IMR-90 (cell line): ENCODE results near the gene CDKAL1. TPM values are rescaled to one million over a fixed set of nuclear protein-coding genes. Genes with fewer than 3 reads are reported as not detected.

Experiments
- ATAC-seq: fragments of 200-7000 bp; cut with Tn5 transposase; 2 replicates; pipeline ENCODE4 v1.9.1; 2020; ENCODE audit warnings: low read depth, mild to moderate bottlenecking, moderate library complexity
- BruUV-seq: library from RNA; stranded (reverse); fragments of 400-500 nt; replicated peaks from 2 replicates; lab custom pipeline; 2021; lab: Mats Ljungman, UMichigan
- CTCF ChIA-PET: fragments of 300-600 bp; formaldehyde crosslinking; extraction: SDS; loops from one replicate; lab custom pipeline; 2021; ENCODE audit warnings: antibody characterized with exemption; lab: Yijun Ruan, JAX
- POLR2A ChIA-PET: fragments of 300-600 bp; sonication (Branson Sonifier 250); formaldehyde crosslinking; loops from one replicate; lab custom pipeline; 2022; ENCODE audit warnings: antibody characterized with exemption; ENCODE audit not compliant: unreplicated experiment; lab: Charles Lee
- DNase-seq: peaks from one replicate; pipeline ENCODE4 v3.0.0; 2013
- H2AFZ ChIP-seq: replicated peaks from 2 replicates; pipeline ENCODE3; 2013; ENCODE audit warnings: low read length, mild to moderate bottlenecking; ENCODE audit not compliant: poor library complexity
- H2AK5ac ChIP-seq: 2 replicates; pipeline ENCODE4 v1.6.1; 2013; ENCODE audit warnings: low read depth, low read length, inconsistent platforms
- H2AK9ac ChIP-seq: replicated peaks from 2 replicates; pipeline ENCODE3; 2013; ENCODE audit warnings: mild to moderate bottlenecking, low read depth, low read length, moderate library complexity; ENCODE audit not compliant: poor library complexity
- H2BK120ac ChIP-seq: 2 replicates; pipeline ENCODE4 v1.6.1; 2013; ENCODE audit warnings: low read depth, low read length, inconsistent platforms
- H2BK15ac ChIP-seq: 3 replicates; pipeline ENCODE4 v1.6.1; 2013; ENCODE audit warnings: low read depth, low read length, inconsistent platforms
- H2BK20ac ChIP-seq: 2 replicates; pipeline ENCODE4 v1.6.1; 2013; ENCODE audit warnings: low read depth, mild to moderate bottlenecking, inconsistent platforms, low read length, moderate library complexity
- H2BK5ac ChIP-seq: 2 replicates; pipeline ENCODE4 v1.6.1; 2013; ENCODE audit warnings: mild to moderate bottlenecking, low read depth, low read length, inconsistent platforms; ENCODE audit not compliant: poor library complexity, severe bottlenecking
- H3K14ac ChIP-seq: replicated peaks from 2 replicates; pipeline ENCODE4 v1.6.1; 2013; ENCODE audit warnings: low read depth, low read length, inconsistent platforms
- H3K18ac ChIP-seq: 2 replicates; pipeline ENCODE4 v1.6.1; 2013; ENCODE audit warnings: low read depth, low read length, control low read depth
- H3K23ac ChIP-seq: 2 replicates; pipeline ENCODE4 v1.6.1; 2013; ENCODE audit warnings: low read depth, low read length, inconsistent platforms
- H3K27ac ChIP-seq: 2 replicates; pipeline ENCODE4 v1.5.1; 2013; ENCODE audit warnings: mild to moderate bottlenecking, control low read depth, low read length; ENCODE audit not compliant: insufficient read depth
- H3K27me3 ChIP-seq: 2 replicates; pipeline ENCODE4 v1.6.1; 2013; ENCODE audit warnings: low read length; ENCODE audit not compliant: control insufficient read depth, insufficient read depth
- H3K36me3 ChIP-seq: 2 replicates; pipeline ENCODE4 v1.6.1; 2013; ENCODE audit warnings: low read length, mixed read lengths; ENCODE audit not compliant: control insufficient read depth, insufficient read depth
- H3K4ac ChIP-seq: 2 replicates; pipeline ENCODE4 v1.6.1; 2013; ENCODE audit warnings: low read depth, low read length, inconsistent platforms
- H3K4me1 ChIP-seq: 2 replicates; pipeline ENCODE4 v1.6.1; 2013; ENCODE audit warnings: low read length, mixed read lengths; ENCODE audit not compliant: control insufficient read depth, insufficient read depth
- H3K4me2 ChIP-seq: 2 replicates; pipeline ENCODE4 v1.6.1; 2013; ENCODE audit warnings: low read depth, mild to moderate bottlenecking, control low read depth, low read length, moderate library complexity
- H3K4me3 ChIP-seq: 2 replicates; pipeline ENCODE4 v1.5.1; 2013; ENCODE audit warnings: low read depth, mild to moderate bottlenecking, control low read depth, low read length, moderate library complexity; ENCODE audit not compliant: insufficient read depth
- H3K56ac ChIP-seq: 2 replicates; pipeline ENCODE4 v1.6.1; 2013; ENCODE audit warnings: low read length, inconsistent platforms; ENCODE audit not compliant: insufficient read depth; ENCODE audit errors: extremely low read depth
- H3K79me1 ChIP-seq, 2 experiments: 2 replicates each; pipeline ENCODE4 v1.6.1; 2013; ENCODE audit warnings: low read length in 2 of 2, inconsistent platforms in 1 of 2, low read depth in 1 of 2
- H3K9ac ChIP-seq: 2 replicates; pipeline ENCODE4 v1.6.1; 2013; ENCODE audit warnings: low read depth, low read length, control low read depth
- H3K9me1 ChIP-seq: 2 replicates; pipeline ENCODE4 v1.6.1; 2013; ENCODE audit warnings: low read length, inconsistent platforms; ENCODE audit not compliant: insufficient read depth
- H3K9me3 ChIP-seq: 2 replicates; pipeline ENCODE4 v1.6.1; 2013; ENCODE audit warnings: low read length; ENCODE audit not compliant: control insufficient read depth, insufficient read depth
- H4K20me1 ChIP-seq: 2 replicates; pipeline ENCODE4 v1.6.1; 2013; ENCODE audit warnings: low read length, inconsistent platforms; ENCODE audit not compliant: insufficient read depth
- H4K5ac ChIP-seq: 2 replicates; pipeline ENCODE4 v1.6.1; 2013; ENCODE audit warnings: mild to moderate bottlenecking, low read depth, low read length, control low read depth
- H4K8ac ChIP-seq, 2 experiments: 2 replicates each; pipeline ENCODE4 v1.6.1; 2013; ENCODE audit warnings: low read depth in 2 of 2, low read length in 2 of 2, control low read depth in 1 of 2, inconsistent platforms in 1 of 2
- H4K91ac ChIP-seq: 2 replicates; pipeline ENCODE4 v1.6.1; 2013; ENCODE audit warnings: low read depth, low read length, inconsistent platforms; ENCODE audit not compliant: insufficient read depth
- CEBPB ChIP-seq: IDR thresholded peaks from 2 replicates; pipeline ENCODE4 v1.6.1; 2012; ENCODE audit warnings: low read depth, low read length, improper control_type of control experiment
- WGBS, 2 experiments: methylation state at CpG; one replicate each; pipeline versions ENCODE4 v1.1.5 to v1.1.7; 2013; ENCODE audit warnings: missing lambda C conversion rate in 2 of 2; ENCODE audit not compliant: insufficient read length in 1 of 2; ENCODE audit errors: extremely low coverage in 2 of 2; 5-methylcytosine and 5-hydroxymethylcytosine counted together
- dilution Hi-C: fragments of 300-500 bp; cut with HindIII; formaldehyde crosslinking; loops from one replicate; pipeline ENCODE4 v1.14.3; 2018; ENCODE audit warnings: low sequenced_read_pairs; ENCODE audit not compliant: unreplicated experiment
- in situ Hi-C: fragments of 300-500 bp; cut with MboI; formaldehyde crosslinking; loops from 3 replicates; pipeline ENCODE4 v1.14.3; 2019; ENCODE audit warnings: low sequenced_read_pairs, inconsistent platforms, mixed read lengths
- intact Hi-C: fragments of 100-400 bp; cut with micrococcal nuclease; formaldehyde crosslinking; loops from 2 replicates; pipeline ENCODE4 v1.10.0; 2022
- polyA plus RNA-seq, 3 experiments: library from polyadenylated mRNA; depleted of rRNA; stranded (reverse); fragments of >200 nt; gene quantifications; 2 replicates each; pipeline ENCODE4 v1.2.3, GENCODE V29; 2012; ENCODE audit warnings: low replicate concordance in 1 of 3
- total RNA-seq: library from RNA; depleted of rRNA; stranded (reverse); fragments of >200 nt; gene quantifications from 2 replicates; pipeline ENCODE4 v1.2.3, GENCODE V29; 2012

Gene CDKAL1
- total and polyA plus RNA-seq, 2 of the 4 experiments (the other 2 are of a cell fraction): 3.7 to 13.1 TPM

DNA sequence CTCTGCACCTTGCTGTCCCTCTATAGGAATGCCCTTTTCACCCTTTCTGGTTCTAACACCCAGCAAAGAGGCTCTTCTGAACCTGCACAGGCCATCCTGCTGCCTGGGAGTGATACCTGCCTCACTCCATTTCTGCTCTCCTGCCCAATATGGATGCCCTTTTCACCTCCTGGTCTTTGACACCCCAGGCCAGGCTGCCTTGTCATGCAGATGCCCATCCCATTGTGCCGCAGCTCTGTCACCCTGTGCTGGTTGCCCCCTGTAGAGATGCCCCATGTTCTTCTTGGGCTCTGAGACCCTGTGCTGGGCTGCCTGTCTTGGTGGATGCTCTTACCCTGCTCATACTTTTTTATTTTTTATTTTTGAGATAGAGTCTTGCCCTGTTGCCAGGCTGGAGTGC lies 95.3 kb downstream of the CDKAL1 start:
- H3K18ac ChIP-seq: no peak overlapping the region
- no peak overlapping the region for H3K27ac ChIP-seq
- no peaks in the 10 kb centered on the region for H3K9me1 ChIP-seq
- H4K20me1 ChIP-seq: no peaks in the 10 kb centered on the region
- ChIA-PET POLR2A (no interaction called here), CTCF (no interaction called here)
- no peaks in the 10 kb centered on the region for H3K9me3 ChIP-seq
- no peak overlapping the region for H4K5ac ChIP-seq
- no peak for DNase-seq
- no peak overlapping the region for H2BK15ac ChIP-seq
- in situ Hi-C loops (no loop called here), intact Hi-C loops (no loop called here), dilution Hi-C loops (no loop called here)
- H2BK20ac ChIP-seq: no peak overlapping the region
- BruUV-seq: no TSS peak
- no peak overlapping the region for H4K91ac ChIP-seq
- ATAC-seq: no peak
- H3K9ac ChIP-seq: no peak overlapping the region
- no peak overlapping the region for H2AK5ac ChIP-seq
- TF ChIP-seq CEBPB: no peak
- H3K27me3 ChIP-seq: no peaks in the 10 kb centered on the region
- no peaks in the 10 kb centered on the region for H3K4me1 ChIP-seq
- no peak overlapping the region for H4K8ac ChIP-seq
- no peak overlapping the region for H3K56ac ChIP-seq
- no CpG with 5 or more reads among the region's 1 CpG for WGBS, 2 experiments
- no peak overlapping the region for H3K4me3 ChIP-seq
- H3K79me1 ChIP-seq: peaks cover 8 to 13% of the 10 kb centered on the region in 2 experiments; a peak in 3 of 4 replicates
- no peak overlapping the region for H3K4ac ChIP-seq
- H3K4me2 ChIP-seq: no peak overlapping the region
- H2BK5ac ChIP-seq: no peak overlapping the region
- H2AK9ac ChIP-seq: no peak overlapping the region
- no peak overlapping the region for H3K14ac ChIP-seq
- no peak overlapping the region for H2BK120ac ChIP-seq
- H3K23ac ChIP-seq: no peak overlapping the region
- no peak overlapping the region for H2AFZ ChIP-seq
- H3K36me3 ChIP-seq: no peaks in the 10 kb centered on the region
